Measurements from ENCODE around the gene STAG1.
"Not testable (repeated sequence)": the region's sequence is repeated elsewhere in the genome, so short reads cannot be mapped to it uniquely, and the experiment has no call there.

Gene STAG1

GRCh38 chr3:136678981-136679380 is 73.2 kb downstream of the STAG1 start:
- no peak for TF ChIP-seq CTCF (IDR thresholded peaks at IDR 0.05)
- no peak for TF ChIP-seq ZFX (IDR thresholded peaks at IDR 0.05; ENCODE audit: borderline replicate concordance)
- H3K27ac ChIP-seq = no peak overlapping the region

- no peak for TF ChIP-seq ZFX (IDR thresholded peaks at IDR 0.05; ENCODE audit: borderline replicate concordance)
- TF ChIP-seq CTCF (IDR thresholded peaks at IDR 0.05) = no peak
- no peak overlapping the region for H3K27ac ChIP-seq
These were observed 76.2 kb downstream of the STAG1 start for GRCh38 chr3:136676009-136676408.

GRCh38 chr3:136675150-136675858 is 76.9 kb downstream of the STAG1 start:
- TF ChIP-seq ZFX (IDR thresholded peaks at IDR 0.05; ENCODE audit: borderline replicate concordance) (no peak), CTCF (IDR thresholded peaks at IDR 0.05) (no peak)
- no peak overlapping the region for H3K27ac ChIP-seq

GRCh38 chr3:136672457-136672856 is 79.7 kb downstream of the STAG1 start:
- TF ChIP-seq ZFX (IDR thresholded peaks at IDR 0.05; ENCODE audit: borderline replicate concordance) (no peak), CTCF (IDR thresholded peaks at IDR 0.05) (no peak)
- no peak overlapping the region for H3K27ac ChIP-seq

- H3K27ac ChIP-seq = no peak overlapping the region
- TF ChIP-seq CTCF (IDR thresholded peaks at IDR 0.05) (no peak), ZFX (IDR thresholded peaks at IDR 0.05; ENCODE audit: borderline replicate concordance) (no peak)
These were observed 80.3 kb downstream of the STAG1 start for GRCh38 chr3:136671921-136672320.

GRCh38 chr3:136670166-136670565 is 82.0 kb downstream of the STAG1 start:
- TF ChIP-seq ZFX (IDR thresholded peaks at IDR 0.05; ENCODE audit: borderline replicate concordance) = no peak
- TF ChIP-seq CTCF (IDR thresholded peaks at IDR 0.05) = no peak
- H3K27ac ChIP-seq = no peak overlapping the region

- H3K27ac ChIP-seq = no peak overlapping the region
- TF ChIP-seq CTCF (IDR thresholded peaks at IDR 0.05) (no peak), ZFX (IDR thresholded peaks at IDR 0.05; ENCODE audit: borderline replicate concordance) (no peak)
These were observed 85.1 kb downstream of the STAG1 start for GRCh38 chr3:136667081-136667480.

- not testable (repeated sequence) for H3K27ac ChIP-seq
These were observed 85.9 kb downstream of the STAG1 start for GRCh38 chr3:136666301-136666700.

All from 22Rv1 (cell line).